Fibroblast of lung (primary cell): ENCODE data around the gene AKAP13. TPM values are rescaled to one million over a fixed set of nuclear protein-coding genes. Genes with fewer than 3 reads are reported as not detected.

ENCODE experiments used
- DNase-seq, 2 donors: peaks; one replicate each; pipeline versions ENCODE4 v3.0.0 to v3.0.0-alpha.2; 2010; ENCODE audit warnings: low read depth in 2 of 2
- H2AFZ ChIP-seq: 2 replicates; pipeline ENCODE4 v1.5.1; 2012; ENCODE audit warnings: low read length, control low read depth, inconsistent platforms
- H3K27ac ChIP-seq: 2 replicates; pipeline ENCODE4 v1.5.1; 2011; ENCODE audit warnings: low read length, control low read depth; ENCODE audit not compliant: insufficient read depth
- H3K27me3 ChIP-seq: 2 replicates; pipeline ENCODE4 v1.5.1; 2011; ENCODE audit warnings: mild to moderate bottlenecking, low read length; ENCODE audit not compliant: control insufficient read depth, insufficient read depth
- H3K36me3 ChIP-seq: 2 replicates; pipeline ENCODE4 v1.5.1; 2011; ENCODE audit warnings: low read length; ENCODE audit not compliant: control insufficient read depth, insufficient read depth
- H3K4me1 ChIP-seq: 2 replicates; pipeline ENCODE4 v1.5.1; 2011; ENCODE audit warnings: low read length; ENCODE audit not compliant: control insufficient read depth, insufficient read depth; ENCODE audit errors: extremely low read depth
- H3K4me2 ChIP-seq: 2 replicates; pipeline ENCODE4 v1.5.1; 2011; ENCODE audit warnings: low read length, control low read depth; ENCODE audit not compliant: insufficient read depth; ENCODE audit errors: extremely low read depth
- H3K4me3 ChIP-seq, 4 experiments: fragments of 200-600 bp in 1 of 4; sonication (generic) in 1 of 4; replicated peaks in 1 of 4; 2 replicates each; pipeline ENCODE4 v1.5.1; 2011 to 2016; ENCODE audit warnings: low read length in 4 of 4, low read depth in 3 of 4, mild to moderate bottlenecking in 3 of 4, control low read depth in 2 of 4, inconsistent platforms in 1 of 4, mixed read lengths in 1 of 4; ENCODE audit not compliant: insufficient read depth in 1 of 4; ENCODE audit errors: control extremely low read depth in 1 of 4
- H3K79me2 ChIP-seq: 2 replicates; pipeline ENCODE4 v1.5.1; 2012; ENCODE audit warnings: mild to moderate bottlenecking, low read length, inconsistent platforms; ENCODE audit not compliant: control insufficient read depth, insufficient read depth
- H3K9ac ChIP-seq: 2 replicates; pipeline ENCODE4 v1.5.1; 2011; ENCODE audit warnings: mild to moderate bottlenecking, low read length, control low read depth; ENCODE audit not compliant: insufficient read depth
- H3K9me3 ChIP-seq: 2 replicates; pipeline ENCODE4 v1.5.1; 2012; ENCODE audit warnings: low read depth, low read length; ENCODE audit not compliant: control insufficient read depth, insufficient read depth
- H4K20me1 ChIP-seq: 2 replicates; pipeline ENCODE4 v1.5.1; 2011; ENCODE audit warnings: low read length; ENCODE audit not compliant: control insufficient read depth, insufficient read depth; ENCODE audit errors: extremely low read depth
- EZH2 ChIP-seq: IDR thresholded peaks from 2 replicates; pipeline ENCODE4 v1.5.1; 2012; ENCODE audit warnings: low read length, control low read depth, mild to moderate bottlenecking; ENCODE audit errors: missing control alignments
- polyA plus RNA-seq, 2 donors: library from polyadenylated mRNA; depleted of rRNA in 1 of 2; stranded (reverse) in 1 of 2; unstranded in 1 of 2; fragments of >200 nt; gene quantifications; 2 replicates each; pipeline ENCODE4 v1.2.1, GENCODE V29; 2011 to 2012; ENCODE audit warnings: missing spikeins in 1 of 2
- total RNA-seq: library from RNA; depleted of rRNA; stranded (reverse); fragments of >200 nt; gene quantifications from 2 replicates; pipeline ENCODE4 v1.2.1, GENCODE V29; 2014
- TF ChIP-seq, protein P1 (sequence below), 2 donors: IDR thresholded peaks in 1 of 2; conservative IDR thresholded peaks in 1 of 2; 1 replicate in 1 of 2; 2 replicates in 1 of 2; pipeline ENCODE4 v1.5.1; 2011 to 2012; ENCODE audit warnings: low read length in 2 of 2, control low read depth in 1 of 2, inconsistent platforms in 1 of 2, low read depth in 1 of 2, mild to moderate bottlenecking in 1 of 2

Gene AKAP13
- total and polyA plus RNA-seq, 2 donors (not counting 1 experiment from before 2014, with no cell fraction given), result 8.3 to 68.4 TPM

DNA sequence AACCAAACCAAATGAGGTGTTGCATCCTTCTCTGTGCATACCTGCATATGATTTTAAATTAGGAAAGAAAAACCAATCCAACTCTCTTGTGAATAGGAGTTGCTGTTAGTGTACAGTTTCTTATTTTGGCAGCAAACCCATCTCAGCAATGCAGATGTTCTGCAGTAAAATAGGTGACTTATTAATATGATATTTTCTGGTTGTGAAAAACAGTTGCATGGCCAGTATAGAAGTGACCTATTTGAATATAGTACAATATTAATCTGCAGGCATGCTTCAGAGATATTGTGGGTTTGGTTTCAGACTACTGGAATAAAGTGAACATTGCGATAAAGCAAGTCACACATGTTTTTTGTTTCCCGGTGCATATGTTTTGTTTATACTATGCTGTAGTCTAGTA is 42.2 kb downstream of the AKAP13 start:
- no peaks in the 10 kb centered on the region for H3K9me3 ChIP-seq
- no peak overlapping the region for H3K4me3 ChIP-seq
- no peak overlapping the region for H3K27ac ChIP-seq
- H3K36me3 ChIP-seq, result no peaks in the 10 kb centered on the region
- DNase-seq, result no peak
- H4K20me1 ChIP-seq, result no peaks in the 10 kb centered on the region
- peaks cover 60% of the 10 kb centered on the region for H3K79me2 ChIP-seq
- H3K9ac ChIP-seq, result no peak overlapping the region
- H2AFZ ChIP-seq, result no peak overlapping the region
- no peaks in the 10 kb centered on the region for H3K27me3 ChIP-seq
- TF ChIP-seq, protein P1, sequence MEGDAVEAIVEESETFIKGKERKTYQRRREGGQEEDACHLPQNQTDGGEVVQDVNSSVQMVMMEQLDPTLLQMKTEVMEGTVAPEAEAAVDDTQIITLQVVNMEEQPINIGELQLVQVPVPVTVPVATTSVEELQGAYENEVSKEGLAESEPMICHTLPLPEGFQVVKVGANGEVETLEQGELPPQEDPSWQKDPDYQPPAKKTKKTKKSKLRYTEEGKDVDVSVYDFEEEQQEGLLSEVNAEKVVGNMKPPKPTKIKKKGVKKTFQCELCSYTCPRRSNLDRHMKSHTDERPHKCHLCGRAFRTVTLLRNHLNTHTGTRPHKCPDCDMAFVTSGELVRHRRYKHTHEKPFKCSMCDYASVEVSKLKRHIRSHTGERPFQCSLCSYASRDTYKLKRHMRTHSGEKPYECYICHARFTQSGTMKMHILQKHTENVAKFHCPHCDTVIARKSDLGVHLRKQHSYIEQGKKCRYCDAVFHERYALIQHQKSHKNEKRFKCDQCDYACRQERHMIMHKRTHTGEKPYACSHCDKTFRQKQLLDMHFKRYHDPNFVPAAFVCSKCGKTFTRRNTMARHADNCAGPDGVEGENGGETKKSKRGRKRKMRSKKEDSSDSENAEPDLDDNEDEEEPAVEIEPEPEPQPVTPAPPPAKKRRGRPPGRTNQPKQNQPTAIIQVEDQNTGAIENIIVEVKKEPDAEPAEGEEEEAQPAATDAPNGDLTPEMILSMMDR (conservative IDR thresholded peaks at IDR 0.05 in 1 of 2, IDR thresholded peaks at IDR 0.05 in 1 of 2; ENCODE audit: low read depth in 1 of 2, low read length in 2 of 2), result no peak
- no peak for TF ChIP-seq EZH2
- H3K4me2 ChIP-seq, result no peak overlapping the region
- H3K4me1 ChIP-seq, result peaks cover 5% of the 10 kb centered on the region

DNA sequence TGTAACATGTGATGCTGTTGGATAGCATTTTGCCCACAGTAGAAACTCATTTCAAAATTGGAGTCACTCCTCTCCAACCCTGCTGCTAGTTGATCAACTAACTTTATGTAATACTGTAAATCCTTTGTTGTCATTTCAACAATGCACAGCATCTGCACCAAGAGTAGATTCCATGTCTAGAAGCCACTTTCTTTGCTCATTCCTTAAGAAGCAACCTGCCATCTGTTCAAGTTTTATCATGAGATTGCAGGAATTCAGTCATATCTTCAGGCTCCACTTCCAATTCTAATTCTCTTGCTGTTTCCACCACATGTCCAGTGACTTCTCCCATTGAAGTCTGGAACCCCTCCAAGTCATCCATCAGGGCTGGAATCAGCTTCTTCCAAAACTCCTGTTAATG is 42.9 kb downstream of the AKAP13 start:
- Histone ChIP-seq H3K9ac (no peak overlapping the region), H3K4me2 (no peak overlapping the region), H3K9me3 (no peaks in the 10 kb centered on the region), H3K27ac (no peak overlapping the region), H2AFZ (no peak overlapping the region), H3K4me3 (no peak overlapping the region), H4K20me1 (no peaks in the 10 kb centered on the region), H3K27me3 (no peaks in the 10 kb centered on the region), H3K79me2 (peaks cover 60% of the 10 kb centered on the region), H3K36me3 (no peaks in the 10 kb centered on the region), H3K4me1 (peaks cover 5% of the 10 kb centered on the region)
- no peak for TF ChIP-seq EZH2
- TF ChIP-seq, protein P1 (conservative IDR thresholded peaks at IDR 0.05 in 1 of 2, IDR thresholded peaks at IDR 0.05 in 1 of 2; ENCODE audit: low read depth in 1 of 2, low read length in 2 of 2), result no peak
- DNase-seq, result peak in 1 of 2 donors; percentile 32

DNA sequence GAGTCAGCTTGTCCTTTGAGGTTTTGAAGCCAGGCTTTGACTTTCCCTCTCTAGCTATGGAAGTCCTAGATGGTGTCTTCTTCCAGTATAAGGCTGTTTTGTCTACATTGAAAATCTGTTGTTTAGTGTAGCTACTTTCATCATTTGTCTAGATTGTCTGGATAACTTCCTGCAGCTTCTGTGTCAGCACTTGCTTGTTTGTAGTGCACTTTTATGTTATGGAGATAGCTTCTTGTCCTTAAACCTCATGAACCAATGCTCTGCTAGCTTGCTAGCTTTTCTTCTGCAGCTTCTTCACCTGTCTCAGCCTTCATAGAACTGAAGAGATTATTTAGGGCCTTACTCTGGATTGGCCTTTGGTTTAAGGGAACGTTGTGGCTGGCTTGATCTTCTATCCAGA is 43.8 kb downstream of the AKAP13 start:
- Histone ChIP-seq H3K4me2 (no peak overlapping the region), H3K27me3 (no peaks in the 10 kb centered on the region), H3K4me3 (no peak overlapping the region), H3K4me1 (peaks cover 5% of the 10 kb centered on the region), H3K9ac (no peak overlapping the region), H3K9me3 (no peaks in the 10 kb centered on the region), H4K20me1 (no peaks in the 10 kb centered on the region), H3K36me3 (no peaks in the 10 kb centered on the region), H3K27ac (no peak overlapping the region), H2AFZ (no peak overlapping the region), H3K79me2 (peaks cover 53% of the 10 kb centered on the region)
- no peak for DNase-seq
- TF ChIP-seq, protein P1 (conservative IDR thresholded peaks at IDR 0.05 in 1 of 2, IDR thresholded peaks at IDR 0.05 in 1 of 2; ENCODE audit: low read depth in 1 of 2, low read length in 2 of 2), result no peak
- no peak for TF ChIP-seq EZH2
